ENCODE measurements around the gene WRNIP1. TPM values are rescaled to one million over a fixed set of nuclear protein-coding genes. Genes with fewer than 3 reads are reported as not detected.

The WRNIP1 gene
- total and polyA plus RNA-seq, 9 of the 15 experiments (the other 6 are each of a cell fraction or from before 2014, with no cell fraction given), result 13.2 to 63.6 (median 48.6) TPM

DNA sequence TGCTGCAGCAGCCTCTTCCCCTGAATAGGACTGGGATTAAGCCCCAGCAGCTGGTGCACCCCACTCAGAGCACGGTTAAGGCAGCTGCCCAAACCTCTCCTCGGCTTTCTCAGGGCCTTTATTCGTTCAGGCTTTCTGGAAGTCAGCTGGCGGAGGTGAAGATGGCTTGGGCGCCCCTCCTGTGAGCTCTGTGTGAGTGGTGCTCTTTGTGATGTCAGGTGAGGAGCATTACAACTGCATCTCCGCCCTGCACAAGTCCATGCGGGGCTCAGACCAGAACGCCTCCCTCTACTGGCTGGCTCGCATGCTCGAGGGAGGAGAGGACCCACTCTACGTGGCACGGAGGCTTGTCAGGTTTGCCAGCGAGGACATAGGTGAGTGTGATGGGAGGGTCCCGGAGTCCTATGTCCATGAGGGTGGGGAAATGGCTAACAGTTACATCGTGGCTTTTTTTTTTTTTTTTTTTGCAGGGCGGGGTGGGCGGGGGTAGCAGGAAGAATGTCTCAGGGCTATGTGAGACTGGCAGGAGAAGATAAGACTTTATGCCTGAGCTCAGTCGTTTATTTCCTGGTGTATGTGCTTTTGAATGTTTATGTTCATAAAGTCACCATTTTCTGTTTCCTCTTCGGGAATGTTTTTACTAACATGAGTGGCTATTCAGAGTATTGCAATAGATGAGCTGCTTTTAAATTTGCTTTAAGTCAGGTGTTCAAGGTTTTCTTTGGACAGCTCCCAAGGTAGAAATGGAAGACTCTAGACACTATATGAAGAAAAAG is 18.2 kb downstream of the WRNIP1 start (continued):
- TF ChIP-seq, protein P1, sequence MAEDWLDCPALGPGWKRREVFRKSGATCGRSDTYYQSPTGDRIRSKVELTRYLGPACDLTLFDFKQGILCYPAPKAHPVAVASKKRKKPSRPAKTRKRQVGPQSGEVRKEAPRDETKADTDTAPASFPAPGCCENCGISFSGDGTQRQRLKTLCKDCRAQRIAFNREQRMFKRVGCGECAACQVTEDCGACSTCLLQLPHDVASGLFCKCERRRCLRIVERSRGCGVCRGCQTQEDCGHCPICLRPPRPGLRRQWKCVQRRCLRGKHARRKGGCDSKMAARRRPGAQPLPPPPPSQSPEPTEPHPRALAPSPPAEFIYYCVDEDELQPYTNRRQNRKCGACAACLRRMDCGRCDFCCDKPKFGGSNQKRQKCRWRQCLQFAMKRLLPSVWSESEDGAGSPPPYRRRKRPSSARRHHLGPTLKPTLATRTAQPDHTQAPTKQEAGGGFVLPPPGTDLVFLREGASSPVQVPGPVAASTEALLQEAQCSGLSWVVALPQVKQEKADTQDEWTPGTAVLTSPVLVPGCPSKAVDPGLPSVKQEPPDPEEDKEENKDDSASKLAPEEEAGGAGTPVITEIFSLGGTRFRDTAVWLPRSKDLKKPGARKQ (CRISPR knock-in tag; IDR thresholded peaks at IDR 0.05), result no peak
- no peak for TF ChIP-seq HMG20A (CRISPR knock-in tag; conservative IDR thresholded peaks at IDR 0.05)
- TF ChIP-seq ZNF165 (CRISPR knock-in tag; IDR thresholded peaks at IDR 0.05; ENCODE audit: borderline replicate concordance), result no peak
- no peak for TF ChIP-seq RHOXF2B (CRISPR knock-in tag; conservative IDR thresholded peaks at IDR 0.05)
- no peak for TF ChIP-seq POLR2H (tag; IDR thresholded peaks at IDR 0.05; ENCODE audit: low read depth)
- no peak for TF ChIP-seq MYBL2 (IDR thresholded peaks at IDR 0.05; ENCODE audit: low read depth)
- TF ChIP-seq MYBL2 (CRISPR knock-in tag; IDR thresholded peaks at IDR 0.05; ENCODE audit: borderline replicate concordance), result no peak
- no peak for TF ChIP-seq ELF4 (CRISPR knock-in tag; IDR thresholded peaks at IDR 0.05)
- no peak for TF ChIP-seq TRIM24 (IDR thresholded peaks at IDR 0.05)
- TF ChIP-seq ATF1 (CRISPR knock-in tag; IDR thresholded peaks at IDR 0.05), result no peak
- TF ChIP-seq ATF1 (tag; IDR thresholded peaks at IDR 0.05), result peak; percentile 60
- peak; percentile 61; the same call in 1 of the 2 replicates for TF ChIP-seq TEAD4 (IDR thresholded peaks at IDR 0.05; ENCODE audit: low read length)
- TF ChIP-seq TEAD4 (CRISPR knock-in tag; IDR thresholded peaks at IDR 0.05; ENCODE audit: borderline replicate concordance), result no peak
- TF ChIP-seq DDX20 (tag; IDR thresholded peaks at IDR 0.05; ENCODE audit: low read depth), result no peak
- TF ChIP-seq ZKSCAN1 (IDR thresholded peaks at IDR 0.05; ENCODE audit: low read depth, low read length), result peak; percentile 44; the same call in 1 of the 2 replicates
- no peak for TF ChIP-seq RUNX1 (IDR thresholded peaks at IDR 0.05; ENCODE audit: low read depth)
- no peak for TF ChIP-seq U2AF2 (optimal IDR thresholded peaks at IDR 0.05; ENCODE audit: low read depth, low read length)
- no peak for TF ChIP-seq MYNN (IDR thresholded peaks at IDR 0.05)
- no peak for TF ChIP-seq MYNN (CRISPR knock-in tag; IDR thresholded peaks at IDR 0.05)
- TF ChIP-seq STAG1 (CRISPR knock-in tag; IDR thresholded peaks at IDR 0.05; ENCODE audit: borderline replicate concordance), result no peak
- TF ChIP-seq ZNF174 (CRISPR knock-in tag; IDR thresholded peaks at IDR 0.05), result no peak
- no peak for TF ChIP-seq ZNF347 (CRISPR knock-in tag; IDR thresholded peaks at IDR 0.05; ENCODE audit: low read depth)
- TF ChIP-seq JUND (IDR thresholded peaks at IDR 0.05; ENCODE audit: borderline replicate concordance, low read depth, low read length), result 0 out of 2 replicates have a peak, but pooled peaks have one; percentile 6
- TF ChIP-seq JUND (tag; IDR thresholded peaks at IDR 0.05; ENCODE audit: borderline replicate concordance, low read depth, low read length), result no peak
- TF ChIP-seq BRD4 (IDR thresholded peaks at IDR 0.05), result no peak
- TF ChIP-seq EP300 (IDR thresholded peaks at IDR 0.05; ENCODE audit: low read length), result peak; percentile 36; the same call in 1 of the 2 replicates
